GM18867 (cell line): Measurements from ENCODE around the gene XRCC4.

Experiments
- ATAC-seq: cut with Tn5 transposase; IDR thresholded peaks from one replicate; pipeline ENCODE4 v1.9.1; 2021; ENCODE audit warnings: mild to moderate bottlenecking, moderate library complexity; ENCODE audit not compliant: unreplicated experiment

XRCC4 gene

DNA sequence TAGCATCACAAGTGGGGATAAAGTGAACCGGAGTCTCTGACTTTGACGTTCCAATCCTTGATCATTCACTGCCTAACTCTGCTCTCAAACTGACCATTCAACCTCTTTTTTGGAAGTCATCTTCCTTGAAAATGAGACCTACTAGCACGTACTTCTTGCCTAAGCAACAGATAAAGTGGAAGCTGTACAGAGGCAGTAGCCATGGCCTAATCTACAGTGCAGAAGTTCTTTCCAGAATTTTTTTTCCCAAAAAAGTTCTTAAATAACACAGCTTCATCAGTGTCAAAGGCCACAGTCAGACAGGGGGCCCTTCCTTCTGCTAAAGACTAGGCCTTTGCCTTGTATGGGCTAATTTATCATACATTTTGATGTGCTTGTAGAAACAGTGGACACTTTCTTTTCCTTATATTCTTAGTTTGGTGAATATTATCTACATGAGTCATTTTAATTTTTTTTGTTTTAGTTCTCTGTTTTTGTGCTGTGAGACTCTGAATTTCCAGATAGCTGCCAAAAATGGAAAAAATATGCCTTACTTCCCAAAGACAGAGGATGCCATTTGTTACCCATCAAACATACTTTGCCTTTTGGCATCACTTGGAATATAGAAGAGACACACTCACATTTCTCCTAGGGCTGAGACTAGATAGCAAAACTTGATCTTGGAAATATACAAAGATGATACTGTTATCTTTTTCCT lies 297.9 kb downstream of the XRCC4 start:
- ATAC-seq: no peak

DNA sequence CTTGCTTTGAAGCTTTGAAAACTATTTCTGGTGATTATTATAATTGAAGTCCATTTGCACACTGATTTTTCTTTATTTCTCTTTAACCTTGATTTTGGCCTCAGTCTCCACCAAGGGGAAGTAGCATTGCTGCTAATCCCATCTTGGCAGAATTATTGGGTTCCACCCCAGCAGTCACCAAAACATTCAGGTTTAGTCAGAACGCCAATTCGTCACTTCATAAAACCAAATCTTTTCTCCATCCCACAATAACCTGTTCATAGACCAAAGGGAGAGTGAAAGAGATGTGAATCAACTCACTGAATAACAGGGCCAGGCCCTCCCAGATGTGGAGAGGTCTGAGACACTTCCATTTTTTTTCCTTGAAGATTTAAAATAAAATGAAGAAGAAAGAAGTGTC lies 299.1 kb downstream of the XRCC4 start:
- no peak for ATAC-seq

DNA sequence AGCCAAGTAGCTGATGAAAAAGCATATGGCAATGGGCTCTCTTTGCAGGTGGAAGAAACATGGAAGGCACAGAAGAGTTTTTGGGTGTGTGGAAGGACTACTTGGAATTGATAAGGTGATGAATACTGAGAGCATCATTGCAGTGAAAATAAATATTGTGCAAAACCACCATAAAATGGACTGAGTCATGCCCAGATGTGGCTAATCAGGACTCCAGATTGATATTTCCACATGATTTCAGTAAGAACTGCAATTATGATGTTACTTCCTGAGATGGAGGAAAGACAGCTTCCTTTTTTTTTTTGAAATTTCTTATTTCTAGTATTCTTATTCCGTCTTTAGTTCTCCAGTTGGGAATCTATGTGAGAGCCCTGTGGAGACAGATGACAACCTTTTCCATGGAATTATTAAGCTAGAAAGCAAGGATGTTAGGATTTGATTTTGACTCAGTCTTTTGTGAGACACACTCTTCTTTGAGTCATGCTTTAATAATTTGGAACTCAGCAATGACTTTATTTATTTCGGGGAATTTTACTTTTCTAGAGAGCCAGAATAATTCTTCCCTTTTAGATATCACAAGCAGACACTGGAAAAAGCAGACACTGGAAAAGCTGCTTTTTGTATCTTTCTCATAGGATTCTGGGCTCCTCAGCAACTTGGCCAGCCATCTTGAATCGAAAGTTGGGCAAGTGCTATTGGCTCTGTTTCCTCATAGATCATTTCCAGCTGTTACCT lies 300.0 kb downstream of the XRCC4 start:
- ATAC-seq: no peak

GRCh38 chr5:83378624-83379289 lies 301.4 kb downstream of the XRCC4 start:
- ATAC-seq: no peak

- ATAC-seq: no peak
Measured at GRCh38 chr5:83385812-83386211, 308.5 kb downstream of the XRCC4 start.

GRCh38 chr5:83387041-83387440 lies 309.7 kb downstream of the XRCC4 start:
- ATAC-seq: no peak

DNA sequence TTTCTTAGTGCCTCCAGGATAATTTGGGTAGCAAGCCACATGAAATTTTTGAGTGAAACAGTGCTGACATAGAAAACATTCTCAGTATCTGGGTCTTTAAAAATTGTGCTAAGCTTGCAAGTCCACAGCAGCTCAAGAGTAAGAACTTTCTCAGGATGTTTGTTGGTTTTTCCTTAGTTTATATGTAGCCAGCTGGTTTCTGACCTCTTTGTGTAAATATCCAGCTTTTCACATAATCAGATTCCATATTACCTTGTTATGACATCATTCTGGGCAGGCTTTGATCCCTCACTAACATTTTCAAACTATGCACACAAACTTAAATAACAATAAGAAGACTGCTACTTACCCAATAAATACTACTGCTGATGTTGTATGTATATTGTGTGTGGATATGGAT lies 311.3 kb downstream of the XRCC4 start:
- ATAC-seq: no peak

DNA sequence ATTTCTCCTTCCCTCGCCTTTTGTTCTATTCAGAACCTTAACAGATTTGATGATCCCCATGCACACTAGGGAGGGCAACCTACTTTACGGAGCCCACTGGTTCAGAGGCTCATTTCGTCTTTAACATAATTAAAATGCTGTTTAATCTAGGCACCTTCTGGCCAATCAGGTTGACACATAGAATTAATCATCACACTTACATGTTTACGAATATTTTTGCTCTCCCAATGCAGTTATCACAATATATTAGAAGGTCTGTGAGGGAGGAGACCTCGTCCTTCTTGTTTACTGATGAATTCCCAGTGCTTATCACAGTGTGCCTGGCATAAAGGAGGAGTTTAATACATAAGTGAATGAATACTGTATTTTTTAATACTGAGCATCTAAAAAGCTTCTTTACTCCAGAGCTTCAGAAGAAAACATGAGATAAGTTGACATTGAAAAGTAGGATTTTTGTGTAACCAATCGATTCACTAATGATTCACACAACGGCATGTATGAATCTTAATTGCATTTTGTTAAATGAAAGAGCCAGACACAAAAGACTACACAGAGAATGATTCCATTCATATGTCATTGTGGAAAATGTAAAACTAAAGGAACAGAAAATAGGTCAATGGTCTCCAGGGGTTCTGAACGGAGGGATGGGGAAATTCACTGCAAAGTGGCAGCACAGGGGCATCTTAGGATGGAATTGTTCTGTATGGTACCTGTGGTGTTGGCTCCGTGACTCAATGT lies 315.6 kb downstream of the XRCC4 start:
- no peak for ATAC-seq

DNA sequence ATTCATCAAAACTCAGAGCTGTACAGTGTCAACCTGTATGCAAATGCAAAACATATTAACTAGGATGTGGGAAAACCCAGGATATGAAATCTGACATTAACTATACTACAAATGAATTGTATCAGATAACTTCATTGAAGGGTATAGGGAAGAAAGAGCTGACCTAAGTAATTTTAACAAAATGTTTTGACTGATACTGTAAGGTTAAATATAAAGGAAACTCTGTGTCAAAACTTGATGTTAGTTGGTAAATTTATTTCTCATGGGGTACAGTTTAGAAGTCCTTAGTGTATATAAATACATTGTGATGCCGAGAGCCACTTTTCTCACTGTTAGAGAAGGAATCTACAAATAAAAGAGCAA lies 316.1 kb downstream of the XRCC4 start:
- no peak for ATAC-seq

DNA sequence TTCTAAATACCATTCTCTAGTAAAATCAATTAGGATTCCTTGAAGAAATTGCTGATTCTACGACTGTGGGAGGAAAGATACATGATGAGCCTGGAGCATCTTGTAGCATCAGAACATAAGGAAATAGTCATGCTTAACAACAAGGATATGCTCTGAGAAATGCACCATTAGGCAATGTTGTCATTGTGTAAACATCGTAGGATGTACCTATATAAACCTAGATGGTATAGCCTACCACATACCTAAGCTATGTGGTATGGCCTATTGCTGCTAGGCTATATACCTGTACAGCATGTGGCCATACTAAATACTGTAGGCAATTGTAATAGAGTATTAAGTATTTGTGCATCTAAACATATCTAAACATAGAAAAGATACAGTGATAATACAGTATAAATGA lies 316.8 kb downstream of the XRCC4 start:
- no peak for ATAC-seq

DNA sequence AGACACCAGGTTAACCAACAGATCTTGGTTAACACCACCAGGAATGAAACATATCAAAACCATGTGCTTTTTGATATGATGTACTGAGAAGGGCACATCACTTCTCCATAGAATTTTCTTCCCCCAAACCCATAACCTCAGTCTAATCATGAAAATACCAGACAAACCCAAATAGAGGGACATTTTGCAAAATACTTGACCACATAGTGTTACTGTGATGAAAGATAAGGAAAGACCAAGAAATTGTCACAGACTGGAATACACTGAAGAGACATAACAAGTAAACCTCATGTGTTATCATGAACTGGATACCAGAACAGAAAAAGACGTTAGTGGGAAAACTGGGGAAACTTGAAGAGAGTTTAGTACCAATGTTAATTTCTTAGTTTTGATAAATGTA lies 319.3 kb downstream of the XRCC4 start:
- ATAC-seq: no peak

- no peak for ATAC-seq
Measured at GRCh38 chr5:83397658-83398057, 320.3 kb downstream of the XRCC4 start.

DNA sequence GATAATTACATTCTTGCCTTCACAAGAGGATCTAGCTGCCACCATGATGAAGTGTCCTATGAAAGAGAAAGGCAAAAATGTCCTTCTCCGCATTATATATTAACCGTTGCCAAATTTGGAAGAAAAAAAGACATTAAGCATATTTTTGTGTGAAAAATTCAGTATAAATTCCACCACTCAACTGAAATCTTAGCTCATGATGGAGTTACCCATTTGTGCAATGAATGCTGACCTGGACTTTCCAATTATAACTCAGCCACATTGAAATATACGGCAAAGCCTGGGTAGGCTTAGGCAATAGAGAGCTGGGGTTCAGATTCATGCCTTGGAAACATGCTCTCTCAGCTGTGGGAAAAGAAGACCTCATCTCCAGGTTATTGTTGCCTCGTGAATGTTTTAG lies 322.9 kb downstream of the XRCC4 start:
- no peak for ATAC-seq

- no peak for ATAC-seq
Measured at GRCh38 chr5:83400701-83401100, 323.4 kb downstream of the XRCC4 start.

DNA sequence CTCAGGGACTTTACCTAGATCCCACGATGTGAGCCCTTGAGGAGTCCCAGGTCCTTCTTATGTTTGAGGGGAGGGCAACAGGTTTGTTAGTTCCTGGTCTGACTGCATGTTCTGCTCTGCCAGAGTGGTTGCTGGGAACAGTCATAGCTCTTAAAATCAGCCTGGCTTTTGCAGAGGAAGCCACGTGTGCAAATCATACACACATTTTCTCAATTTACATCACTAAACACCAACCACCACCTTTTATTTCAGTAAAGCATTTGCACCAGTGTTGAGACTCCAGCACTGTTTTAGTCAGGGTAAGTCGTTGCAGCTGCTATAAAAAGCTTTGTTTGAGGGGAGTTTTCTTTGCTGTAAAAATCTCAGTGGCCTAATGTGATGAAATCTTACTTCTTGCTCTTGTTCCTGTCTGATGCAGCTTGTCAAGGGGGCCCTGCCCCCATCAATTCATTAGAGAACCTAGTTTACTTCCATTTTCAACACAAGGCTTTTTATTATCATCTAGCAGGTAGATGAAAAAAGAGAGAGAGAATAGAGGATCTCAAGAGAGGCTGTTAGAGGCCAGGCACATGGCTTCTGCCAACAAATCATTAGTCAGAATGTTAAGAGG lies 323.9 kb downstream of the XRCC4 start:
- no peak for ATAC-seq

DNA sequence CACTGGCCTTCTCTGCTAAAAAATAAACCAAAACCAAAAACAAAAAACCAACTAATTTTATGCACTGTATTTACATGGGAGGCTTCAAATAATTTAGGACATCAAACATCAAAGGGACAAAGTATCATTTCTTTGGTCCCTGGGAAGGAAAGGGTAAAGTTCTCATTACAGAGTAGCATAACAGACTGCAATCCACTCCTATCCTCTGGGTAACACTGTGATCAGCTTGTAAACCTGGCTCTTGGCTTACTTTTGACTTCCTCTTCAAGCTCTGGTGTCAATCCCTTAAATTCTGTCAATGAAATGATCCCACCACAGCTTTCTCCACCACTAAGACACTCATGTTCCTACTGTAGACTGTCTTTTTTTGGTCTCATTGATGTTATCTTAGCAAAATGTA lies 324.4 kb downstream of the XRCC4 start:
- ATAC-seq: no peak
